ENCODE measurements around the gene OTOG.

- TF ChIP-seq CTCF (IDR thresholded peaks at IDR 0.05; ENCODE audit: low read depth, low read length, poor library complexity, severe bottlenecking) (no peak), EZH2phosphoT487 (IDR thresholded peaks at IDR 0.05; ENCODE audit: borderline replicate concordance, low read length) (no peak)
Measured at GRCh38 chr11:17514476-17514875, 32.6 kb upstream of the OTOG start.

All from DOHH2 (cell line).